ENCODE results near the gene RPS14.

RPS14 gene

DNA sequence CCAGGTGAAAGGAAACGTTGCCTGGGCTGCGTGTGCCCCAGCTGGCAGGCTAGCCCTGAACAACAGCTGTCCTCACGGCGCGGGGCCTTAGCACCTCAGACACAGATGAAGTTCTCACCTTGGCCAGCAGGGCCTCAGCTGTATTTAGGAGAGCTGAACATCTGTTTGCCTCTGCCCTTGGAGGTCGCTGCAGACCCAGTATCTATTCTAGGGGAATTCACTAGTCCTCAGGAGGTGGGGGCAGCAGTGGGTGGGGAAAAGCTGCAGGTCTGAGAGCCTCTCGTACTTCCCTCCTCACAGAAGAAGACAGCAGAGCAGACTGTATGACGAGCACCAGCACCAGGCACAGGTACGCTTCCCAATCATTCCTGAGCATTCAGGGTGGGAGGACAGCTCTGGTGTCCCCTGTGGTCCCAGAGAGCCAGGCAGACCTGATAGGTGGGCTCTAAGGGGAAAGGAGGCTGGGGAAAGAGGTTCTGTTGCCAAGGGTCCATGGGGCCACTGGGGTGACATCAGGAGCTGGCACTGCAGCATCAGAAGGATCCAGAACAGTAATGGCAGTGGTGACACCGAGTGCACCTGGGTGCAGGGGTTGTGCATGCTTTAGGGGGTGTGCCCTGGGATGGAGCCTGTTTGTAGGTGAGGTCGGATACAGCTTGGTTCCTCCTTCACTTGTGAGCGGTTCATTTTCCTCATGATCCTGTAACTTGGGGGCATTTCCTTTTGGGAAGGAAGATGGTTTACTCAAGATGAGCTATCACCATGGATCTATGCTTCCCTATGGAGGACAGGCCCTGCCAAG lies 50.6 kb downstream of the RPS14 start:
- DNase-seq = no peak

GRCh38 chr5:150397782-150398721 lies 51.5 kb downstream of the RPS14 start:
- no peak for DNase-seq

- DNase-seq = no peak
Measured at GRCh38 chr5:150397146-150397781, 52.3 kb downstream of the RPS14 start.

DNA sequence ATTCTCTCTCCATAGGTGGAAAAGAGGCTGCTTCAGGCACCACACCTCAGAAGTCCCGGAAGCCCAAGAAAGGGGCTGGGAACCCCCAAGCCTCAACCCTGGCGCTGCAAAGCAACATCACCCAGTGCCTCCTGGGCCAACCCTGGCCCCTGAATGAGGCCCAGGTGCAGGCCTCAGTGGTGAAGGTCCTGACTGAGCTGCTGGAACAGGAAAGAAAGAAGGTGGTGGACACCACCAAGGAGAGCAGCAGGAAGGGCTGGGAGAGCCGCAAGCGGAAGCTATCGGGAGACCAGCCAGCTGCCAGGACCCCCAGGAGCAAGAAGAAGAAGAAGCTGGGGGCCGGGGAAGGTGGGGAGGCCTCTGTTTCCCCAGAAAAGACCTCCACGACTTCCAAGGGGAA lies 53.3 kb downstream of the RPS14 start:
- DNase-seq = no peak

DNA sequence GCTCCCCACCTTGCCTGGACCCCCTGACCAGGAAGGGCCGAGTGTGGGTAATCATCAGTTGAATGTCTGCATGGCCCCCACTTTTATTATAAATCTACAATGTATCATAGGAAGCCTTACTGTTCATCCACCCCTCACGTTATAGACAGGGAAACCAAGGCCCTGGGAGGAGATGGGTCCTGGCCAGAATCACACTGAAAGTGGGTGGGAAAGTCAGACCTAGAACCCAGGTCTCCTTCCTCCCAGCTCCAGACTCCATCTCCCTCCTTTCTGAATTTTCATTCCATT lies 53.9 kb downstream of the RPS14 start:
- DNase-seq = no peak

- no peak for DNase-seq
Measured at GRCh38 chr5:150394912-150395687, 54.4 kb downstream of the RPS14 start.

DNA sequence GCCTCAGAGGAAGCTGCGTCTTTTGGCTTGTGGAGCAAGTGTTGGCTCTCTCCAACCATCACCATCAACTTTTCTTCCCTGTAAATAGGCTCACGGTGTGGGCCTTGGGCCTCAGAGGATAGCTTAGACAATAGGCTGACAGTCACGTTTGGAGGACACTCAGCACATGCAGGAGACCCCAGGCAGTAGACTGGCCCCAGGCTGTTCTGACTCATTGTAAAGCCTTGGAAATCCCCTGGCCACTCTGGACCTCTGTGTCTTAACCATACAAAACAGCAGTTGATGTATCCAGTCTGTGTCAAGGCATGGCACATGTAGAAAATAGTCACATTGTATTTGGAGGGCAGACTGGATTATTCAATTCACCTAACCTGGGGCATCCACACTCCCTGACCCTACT lies 55.4 kb downstream of the RPS14 start:
- no peak for DNase-seq

GRCh38 chr5:150393096-150393645 lies 56.4 kb downstream of the RPS14 start:
- DNase-seq = no peak

DNA sequence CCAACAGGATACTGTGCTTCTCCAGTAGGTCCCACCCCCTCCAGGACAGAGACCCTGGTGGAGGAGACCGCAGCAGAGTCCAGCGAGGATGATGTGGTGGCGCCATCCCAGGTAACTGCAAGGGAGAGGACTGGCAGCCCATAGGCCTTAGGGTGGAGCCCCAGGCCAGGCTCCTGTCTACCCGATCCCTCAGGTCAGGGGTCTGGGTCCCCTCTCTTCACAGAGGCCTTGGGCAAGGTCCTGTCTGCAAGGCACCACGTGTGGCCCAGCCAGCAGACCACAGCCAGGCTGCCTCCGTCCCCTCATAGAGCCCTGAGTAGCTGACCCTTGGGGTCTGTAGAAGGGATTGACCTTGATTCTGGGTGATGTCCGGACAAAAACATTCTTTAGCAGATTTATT lies 56.9 kb downstream of the RPS14 start:
- no peak for DNase-seq

Measured in NCI-H2171 treated with DMSO at 0.1 percent for 48 hours (cell line).